ENCODE results near the gene BARHL1. TPM values are rescaled to one million over a fixed set of nuclear protein-coding genes. Genes with fewer than 3 reads are reported as not detected.
A peak's percentile ranks its signal among the peaks of the same experiment; 100 is the strongest.

The BARHL1 gene
- polyA plus RNA-seq, 1 of the 3 experiments (the other 2 are of a cell fraction): not detected

DNA sequence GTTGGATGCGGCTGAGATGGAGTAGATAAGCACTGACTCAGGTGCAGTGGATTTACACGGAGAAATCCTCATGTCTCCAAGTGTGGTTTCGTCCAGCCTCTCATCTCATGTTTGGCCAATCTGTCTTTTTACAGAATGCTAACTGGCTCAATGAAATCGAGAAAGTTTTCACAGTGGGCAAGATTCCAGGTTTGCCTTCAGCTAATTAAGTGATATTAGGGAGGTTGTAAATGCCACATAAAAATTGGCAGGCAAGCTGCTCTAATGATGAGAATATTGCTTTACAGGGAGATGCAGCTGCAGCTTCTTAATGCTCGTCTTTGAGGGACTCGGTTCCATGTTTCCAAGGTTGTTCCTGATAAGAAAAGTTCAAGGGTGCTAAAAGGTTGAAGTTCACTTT is 23.7 kb downstream of the BARHL1 start (continued):
- TF ChIP-seq, protein P1, sequence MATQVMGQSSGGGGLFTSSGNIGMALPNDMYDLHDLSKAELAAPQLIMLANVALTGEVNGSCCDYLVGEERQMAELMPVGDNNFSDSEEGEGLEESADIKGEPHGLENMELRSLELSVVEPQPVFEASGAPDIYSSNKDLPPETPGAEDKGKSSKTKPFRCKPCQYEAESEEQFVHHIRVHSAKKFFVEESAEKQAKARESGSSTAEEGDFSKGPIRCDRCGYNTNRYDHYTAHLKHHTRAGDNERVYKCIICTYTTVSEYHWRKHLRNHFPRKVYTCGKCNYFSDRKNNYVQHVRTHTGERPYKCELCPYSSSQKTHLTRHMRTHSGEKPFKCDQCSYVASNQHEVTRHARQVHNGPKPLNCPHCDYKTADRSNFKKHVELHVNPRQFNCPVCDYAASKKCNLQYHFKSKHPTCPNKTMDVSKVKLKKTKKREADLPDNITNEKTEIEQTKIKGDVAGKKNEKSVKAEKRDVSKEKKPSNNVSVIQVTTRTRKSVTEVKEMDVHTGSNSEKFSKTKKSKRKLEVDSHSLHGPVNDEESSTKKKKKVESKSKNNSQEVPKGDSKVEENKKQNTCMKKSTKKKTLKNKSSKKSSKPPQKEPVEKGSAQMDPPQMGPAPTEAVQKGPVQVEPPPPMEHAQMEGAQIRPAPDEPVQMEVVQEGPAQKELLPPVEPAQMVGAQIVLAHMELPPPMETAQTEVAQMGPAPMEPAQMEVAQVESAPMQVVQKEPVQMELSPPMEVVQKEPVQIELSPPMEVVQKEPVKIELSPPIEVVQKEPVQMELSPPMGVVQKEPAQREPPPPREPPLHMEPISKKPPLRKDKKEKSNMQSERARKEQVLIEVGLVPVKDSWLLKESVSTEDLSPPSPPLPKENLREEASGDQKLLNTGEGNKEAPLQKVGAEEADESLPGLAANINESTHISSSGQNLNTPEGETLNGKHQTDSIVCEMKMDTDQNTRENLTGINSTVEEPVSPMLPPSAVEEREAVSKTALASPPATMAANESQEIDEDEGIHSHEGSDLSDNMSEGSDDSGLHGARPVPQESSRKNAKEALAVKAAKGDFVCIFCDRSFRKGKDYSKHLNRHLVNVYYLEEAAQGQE (IDR thresholded peaks at IDR 0.05; ENCODE audit: low read depth, low read length): no peak
- TF ChIP-seq SMC3 (IDR thresholded peaks at IDR 0.05; ENCODE audit: low read depth, low read length) (no peak), MXI1 (IDR thresholded peaks at IDR 0.05; ENCODE audit: low read depth, low read length) (no peak)
- TF ChIP-seq, protein P2, sequence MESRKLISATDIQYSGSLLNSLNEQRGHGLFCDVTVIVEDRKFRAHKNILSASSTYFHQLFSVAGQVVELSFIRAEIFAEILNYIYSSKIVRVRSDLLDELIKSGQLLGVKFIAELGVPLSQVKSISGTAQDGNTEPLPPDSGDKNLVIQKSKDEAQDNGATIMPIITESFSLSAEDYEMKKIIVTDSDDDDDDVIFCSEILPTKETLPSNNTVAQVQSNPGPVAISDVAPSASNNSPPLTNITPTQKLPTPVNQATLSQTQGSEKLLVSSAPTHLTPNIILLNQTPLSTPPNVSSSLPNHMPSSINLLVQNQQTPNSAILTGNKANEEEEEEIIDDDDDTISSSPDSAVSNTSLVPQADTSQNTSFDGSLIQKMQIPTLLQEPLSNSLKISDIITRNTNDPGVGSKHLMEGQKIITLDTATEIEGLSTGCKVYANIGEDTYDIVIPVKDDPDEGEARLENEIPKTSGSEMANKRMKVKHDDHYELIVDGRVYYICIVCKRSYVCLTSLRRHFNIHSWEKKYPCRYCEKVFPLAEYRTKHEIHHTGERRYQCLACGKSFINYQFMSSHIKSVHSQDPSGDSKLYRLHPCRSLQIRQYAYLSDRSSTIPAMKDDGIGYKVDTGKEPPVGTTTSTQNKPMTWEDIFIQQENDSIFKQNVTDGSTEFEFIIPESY (IDR thresholded peaks at IDR 0.05; ENCODE audit: borderline replicate concordance, low read depth): no peak

GRCh38 chr9:132609184-132609583 is 26.8 kb downstream of the BARHL1 start:
- H3K4me3 ChIP-seq (ENCODE audit: low read depth in 2 of 2, low read length in 1 of 2): no peak overlapping the region
- H2AFZ ChIP-seq (ENCODE audit: low read depth): no peak overlapping the region
- TF ChIP-seq TAF1 (IDR thresholded peaks at IDR 0.05; ENCODE audit: borderline replicate concordance, low read depth, low read length) (no peak), FOSL2 (IDR thresholded peaks at IDR 0.05; ENCODE audit: borderline replicate concordance, low read depth) (no peak), EP300 (IDR thresholded peaks at IDR 0.05; ENCODE audit: borderline replicate concordance in 1 of 2, low read depth in 1 of 2, low read length in 1 of 2) (no peak), NRF1 (IDR thresholded peaks at IDR 0.05; ENCODE audit: low read depth, low read length) (no peak), FOXM1 (IDR thresholded peaks at IDR 0.05; ENCODE audit: low read depth) (no peak), GABPA (IDR thresholded peaks at IDR 0.05; ENCODE audit: low read depth) (no peak), RFX5 (IDR thresholded peaks at IDR 0.05; ENCODE audit: low read length) (no peak), JUND (IDR thresholded peaks at IDR 0.05) (no peak), MEF2A (IDR thresholded peaks at IDR 0.05; ENCODE audit: borderline replicate concordance, low read depth) (no peak), RAD21 (IDR thresholded peaks at IDR 0.05; ENCODE audit: low read length) (no peak), MXI1 (IDR thresholded peaks at IDR 0.05; ENCODE audit: low read depth, low read length) (no peak), CHD2 (IDR thresholded peaks at IDR 0.05; ENCODE audit: low read length, partially characterized antibody) (no peak), USF2 (IDR thresholded peaks at IDR 0.05; ENCODE audit: borderline replicate concordance, low read depth, low read length) (no peak), CTCF (IDR thresholded peaks at IDR 0.05) (no peak), SMC3 (IDR thresholded peaks at IDR 0.05; ENCODE audit: low read depth, low read length) (no peak), ELF1 (IDR thresholded peaks at IDR 0.05) (no peak), MAX (IDR thresholded peaks at IDR 0.05; ENCODE audit: low read depth) (no peak), SIN3A (IDR thresholded peaks at IDR 0.05; ENCODE audit: borderline replicate concordance, low read depth, low read length) (no peak)
- TF ChIP-seq, protein P2 (IDR thresholded peaks at IDR 0.05; ENCODE audit: borderline replicate concordance, low read depth): no peak
- H3K27me3 ChIP-seq (ENCODE audit: insufficient read depth): no peaks in the 10 kb centered on the region
- WGBS (ENCODE audit: low lambda C conversion rate): 97% methylated on average over 9 of the region's 9 CpGs
- peaks cover 18% of the 10 kb centered on the region for H4K20me1 ChIP-seq (ENCODE audit: insufficient read depth)
- H3K9me3 ChIP-seq: no peaks in the 10 kb centered on the region
- ChIA-PET POLR2A (no interaction called here), CTCF (interaction anchor here (0.7 kb wide), 1 partner anchor 197 kb away, joined by 3 read pairs; no protein-coding TSS in a partner anchor)
- no peaks in the 10 kb centered on the region; a peak in 1 of 4 replicates for H3K4me1 ChIP-seq (ENCODE audit: control insufficient read depth in 1 of 2, insufficient read depth in 2 of 2, low read depth in 1 of 2, low read length in 1 of 2)
- DNase-seq: no peak
- H3K4me2 ChIP-seq: no peak overlapping the region
- no peaks in the 10 kb centered on the region for H3K9me2 ChIP-seq
- peaks cover 6% of the 10 kb centered on the region for H3F3A ChIP-seq (replicated peaks; ENCODE audit: insufficient read depth)
- H3K36me3 ChIP-seq (replicated peaks in 1 of 2; ENCODE audit: control insufficient read depth in 1 of 2, insufficient read depth in 2 of 2, low read length in 1 of 2): peaks cover 21 to 63% of the 10 kb centered on the region in 2 experiments
- H3K9ac ChIP-seq: no peak overlapping the region
- peak overlapping the region in 1 of 2 experiments; percentile 77; a peak in 2 of 4 replicates for H3K27ac ChIP-seq (ENCODE audit: low read depth in 2 of 2, low read length in 1 of 2)
- H3K79me2 ChIP-seq (ENCODE audit: insufficient read depth): no peaks in the 10 kb centered on the region

All from SK-N-SH (cell line).